HG02938 (cell line): Measurements from ENCODE around the gene ATP1A3.

Source experiments
- ATAC-seq: cut with Tn5 transposase; IDR thresholded peaks from one replicate; pipeline ENCODE4 v1.9.1; 2021; ENCODE audit warnings: mild to moderate bottlenecking, moderate library complexity; ENCODE audit not compliant: unreplicated experiment

ATP1A3 gene

DNA sequence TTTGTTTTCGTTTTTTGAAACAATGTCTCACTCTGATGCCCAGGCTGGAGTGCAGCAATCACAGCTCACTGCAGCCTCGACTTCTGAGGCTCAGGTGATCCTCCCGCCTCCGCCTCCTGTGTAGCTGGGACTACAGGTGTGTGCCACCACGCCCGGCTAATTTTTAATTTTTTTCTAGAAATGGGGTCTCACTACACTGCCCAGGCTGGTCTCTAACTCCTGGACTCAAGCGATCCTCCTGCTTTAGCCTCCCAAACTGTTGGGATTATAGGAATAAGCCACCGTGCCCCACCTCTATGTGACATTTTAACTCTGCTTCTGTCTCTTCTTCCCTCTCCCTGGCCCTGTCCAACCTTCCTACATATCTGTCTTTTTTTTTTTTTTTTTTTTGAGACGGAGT, 5.1 kb downstream of the ATP1A3 start:
- no peak for ATAC-seq

DNA sequence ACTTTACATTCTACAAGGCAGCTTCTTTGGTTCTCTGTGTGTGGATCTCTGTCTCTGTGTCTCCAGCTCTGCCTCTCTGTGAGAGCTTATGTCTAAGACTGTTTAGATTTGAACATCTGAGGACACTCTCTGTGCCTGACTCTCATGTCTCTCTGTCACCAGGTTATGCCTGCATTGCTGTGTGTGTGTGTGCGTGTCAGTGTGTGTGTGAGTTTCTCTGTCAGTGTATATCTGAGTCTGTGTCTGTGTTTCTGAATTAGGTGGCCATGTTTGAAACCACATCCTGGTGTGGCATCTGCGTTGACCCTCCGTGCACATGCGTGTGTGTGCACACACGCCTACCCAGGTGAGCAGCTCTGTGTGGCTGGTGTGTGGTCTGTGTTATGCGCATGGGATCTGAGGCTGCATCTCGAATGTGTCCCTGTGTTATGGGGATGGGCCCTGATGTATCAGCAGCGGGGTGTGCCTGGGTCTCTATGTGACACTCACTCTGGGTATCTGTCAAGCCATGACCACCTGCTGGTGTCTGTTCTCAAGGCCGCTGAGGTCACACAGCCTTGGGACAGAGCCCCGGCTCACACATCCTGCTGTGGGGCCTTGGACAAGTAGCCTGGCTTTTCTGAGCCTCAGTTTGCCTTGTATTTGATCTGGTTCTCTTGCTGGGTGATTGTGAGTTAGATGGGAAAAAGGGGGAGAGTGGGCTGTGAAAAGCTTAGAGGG, 6.7 kb downstream of the ATP1A3 start:
- no peak for ATAC-seq

DNA sequence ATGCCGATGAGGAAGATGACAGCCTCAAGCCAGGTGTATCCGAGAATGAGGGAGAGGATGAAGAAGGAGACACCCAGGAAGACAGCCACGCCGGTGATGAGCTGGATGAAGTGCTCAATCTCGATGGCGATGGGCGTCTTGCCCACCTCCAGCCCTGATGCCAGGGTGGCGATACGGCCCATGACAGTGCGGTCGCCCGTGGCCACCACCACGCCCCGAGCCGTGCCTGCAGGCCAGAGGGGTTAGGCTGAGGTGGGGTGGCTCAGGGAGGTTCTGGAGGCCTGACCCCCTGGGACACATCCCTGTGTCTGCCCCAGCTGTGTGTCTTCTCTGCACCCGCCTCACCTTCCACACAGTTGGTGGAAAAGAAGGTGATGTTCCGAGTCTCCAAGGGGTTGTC, 9.1 kb downstream of the ATP1A3 start:
- ATAC-seq, result no peak

GRCh38 chr19:41981724-41982123, 12.3 kb downstream of the ATP1A3 start:
- ATAC-seq, result no peak

DNA sequence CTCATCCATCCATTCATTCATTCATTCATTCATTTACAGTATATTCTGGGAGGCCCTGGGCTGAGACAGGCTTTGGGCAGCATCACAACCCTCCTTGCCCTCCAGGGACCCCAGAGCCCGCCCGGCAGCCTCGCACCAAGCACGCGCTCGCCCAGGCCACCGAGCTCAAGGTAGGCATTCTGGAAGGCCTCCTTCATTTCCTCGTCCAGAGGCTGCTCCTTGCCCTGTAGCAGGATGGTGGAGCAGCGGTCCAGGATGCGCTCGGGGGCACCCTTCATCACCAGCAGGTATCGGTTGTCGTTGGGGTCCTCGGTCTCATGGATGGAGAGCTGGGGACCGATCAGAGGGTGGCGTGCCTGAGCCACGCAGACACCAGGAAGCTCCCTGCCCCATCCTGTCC, 15.6 kb downstream of the ATP1A3 start:
- no peak for ATAC-seq

DNA sequence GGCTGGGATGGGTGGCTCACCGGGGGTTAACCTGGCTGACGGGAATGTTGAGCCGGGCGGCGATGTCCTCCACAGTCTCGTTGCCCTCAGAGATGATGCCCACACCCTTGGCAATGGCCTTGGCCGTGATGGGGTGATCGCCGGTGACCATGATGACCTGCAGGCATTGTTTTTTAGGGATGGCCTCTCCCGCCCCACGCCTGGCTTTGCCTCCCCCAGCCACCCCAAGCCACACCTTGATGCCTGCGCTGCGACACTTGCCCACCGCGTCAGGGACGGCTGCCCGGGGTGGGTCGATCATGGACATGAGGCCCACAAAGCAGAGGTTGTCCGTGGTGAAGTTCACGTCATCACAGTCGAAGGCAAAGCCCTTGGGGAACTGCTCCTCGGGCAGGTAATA, 16.1 kb downstream of the ATP1A3 start:
- ATAC-seq, result no peak

GRCh38 chr19:41974652-41975051, 19.4 kb downstream of the ATP1A3 start:
- no peak for ATAC-seq

- ATAC-seq, result no peak
Observed at GRCh38 chr19:41971363-41971762, 22.7 kb downstream of the ATP1A3 start.

DNA sequence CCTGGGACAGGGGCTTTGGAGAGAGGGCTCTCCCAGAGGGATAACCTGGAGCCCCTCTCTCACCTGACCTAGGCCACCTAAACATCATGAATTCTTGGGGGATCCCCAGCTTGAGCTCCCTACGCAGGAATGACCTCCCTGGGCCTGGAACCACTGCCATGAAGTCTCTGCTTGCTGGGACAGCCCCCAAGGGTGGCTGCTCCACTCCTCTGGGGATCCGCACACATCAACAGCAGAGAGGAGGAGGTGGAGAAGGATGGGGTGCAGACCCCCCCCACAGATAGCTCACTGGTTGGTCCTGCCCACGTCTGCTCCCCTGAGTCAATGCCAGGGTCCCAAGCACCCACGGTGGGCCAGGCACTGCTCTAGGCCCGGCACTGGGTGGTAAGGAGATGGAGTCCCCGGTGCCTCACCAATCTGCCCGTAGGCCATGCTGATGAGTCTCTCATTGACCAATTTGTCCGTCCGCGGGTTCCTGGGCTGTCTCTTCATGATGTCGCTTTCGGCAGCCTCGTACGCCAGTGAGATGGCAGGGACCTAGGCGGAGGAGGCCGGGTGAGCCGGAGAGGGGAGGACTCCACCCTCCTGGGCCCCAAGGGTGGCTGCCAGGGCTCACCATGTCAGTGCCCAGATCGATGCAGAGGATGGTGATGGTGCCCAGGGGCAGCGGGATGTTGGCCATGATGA, 24.1 kb downstream of the ATP1A3 start:
- no peak for ATAC-seq

DNA sequence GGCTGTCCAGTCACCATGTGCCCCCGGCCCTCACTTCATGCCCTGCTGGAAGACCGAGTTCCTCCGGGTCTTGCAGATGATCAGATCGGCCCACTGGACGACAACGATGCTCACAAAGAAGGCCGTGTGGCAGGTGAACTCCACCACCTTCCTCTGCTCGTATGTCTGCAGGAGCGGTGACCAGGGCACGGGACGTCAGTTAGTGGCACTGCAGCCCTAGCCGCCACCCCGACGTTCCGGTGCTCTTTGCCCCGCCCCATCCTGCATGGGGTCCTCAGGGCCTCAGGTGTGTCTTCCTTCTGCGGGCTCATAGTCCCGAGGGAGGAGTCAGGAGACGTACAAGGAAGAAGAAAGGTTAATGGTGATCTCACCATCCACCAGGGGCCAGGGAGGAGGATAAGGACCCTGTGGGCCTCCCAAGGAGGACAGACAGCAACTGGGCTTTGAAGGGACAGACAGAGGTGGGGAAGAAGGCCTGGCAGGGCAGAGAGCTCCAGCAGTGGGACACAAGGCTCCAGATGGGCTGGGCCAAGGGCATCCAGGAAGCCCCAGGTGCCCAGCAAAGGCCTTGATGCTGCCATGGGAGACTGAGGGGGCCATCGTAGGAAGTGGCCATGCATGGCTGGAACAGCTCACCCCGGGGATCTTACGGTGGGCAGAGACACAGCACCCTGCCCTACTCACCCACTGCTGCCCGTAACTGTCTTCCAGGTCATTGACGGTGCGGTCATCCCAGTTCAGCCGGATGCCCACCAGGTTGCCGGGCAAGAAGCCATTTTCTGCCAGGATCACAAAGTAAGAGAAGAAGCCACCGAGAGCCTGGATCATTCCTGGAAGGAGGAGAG, 25.1 kb downstream of the ATP1A3 start:
- no peak for ATAC-seq

GRCh38 chr19:41967054-41967783, 26.8 kb downstream of the ATP1A3 start:
- no peak for ATAC-seq

DNA sequence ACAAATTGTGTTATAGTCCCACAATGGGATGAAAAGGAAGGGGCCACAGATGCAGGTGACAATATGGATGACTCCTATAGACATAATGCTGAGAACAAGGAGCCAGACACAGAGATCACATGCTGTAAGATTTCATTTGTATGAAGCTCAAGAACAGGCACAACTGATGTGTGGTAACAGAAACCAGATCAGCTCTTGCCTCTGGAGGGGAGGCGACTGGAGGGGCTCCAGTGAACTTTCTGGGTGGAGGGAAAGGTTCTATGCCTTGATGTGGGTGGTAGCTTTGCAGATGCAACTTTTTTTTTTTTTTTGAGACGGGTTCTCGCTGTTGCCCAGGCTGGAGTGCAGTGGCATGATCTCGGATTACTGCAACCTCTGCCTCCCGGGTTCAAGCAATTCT, 28.9 kb downstream of the ATP1A3 start:
- ATAC-seq, result no peak

DNA sequence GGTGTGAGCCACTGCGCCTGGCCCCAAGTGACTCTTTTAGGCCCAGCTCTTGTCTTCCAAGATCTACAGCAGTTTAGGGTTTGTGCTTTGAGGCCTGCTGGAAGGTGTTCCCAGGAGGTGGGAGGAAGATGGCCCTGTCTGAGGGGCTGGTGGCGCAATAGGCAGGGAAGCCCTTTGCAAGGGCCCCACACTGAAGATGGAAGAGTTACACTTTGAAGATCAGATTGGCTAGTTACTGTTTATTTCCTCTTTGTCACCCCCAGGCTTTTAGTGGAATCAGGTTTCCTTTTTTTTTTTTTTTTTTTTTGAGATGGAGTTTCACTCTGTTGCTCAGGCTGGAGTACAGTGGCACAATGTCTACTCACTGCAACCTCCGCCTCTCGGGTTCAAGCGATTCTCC, 33.1 kb downstream of the ATP1A3 start:
- no peak for ATAC-seq

GRCh38 chr19:41959056-41960053, 34.7 kb downstream of the ATP1A3 start, which contains the start of gene RABAC1:
Gene RABAC1 (minus strand): TSS chr19:41959321. CDS start chr19:41959292, 29 bp downstream.
- ATAC-seq, result peak; percentile 78

DNA sequence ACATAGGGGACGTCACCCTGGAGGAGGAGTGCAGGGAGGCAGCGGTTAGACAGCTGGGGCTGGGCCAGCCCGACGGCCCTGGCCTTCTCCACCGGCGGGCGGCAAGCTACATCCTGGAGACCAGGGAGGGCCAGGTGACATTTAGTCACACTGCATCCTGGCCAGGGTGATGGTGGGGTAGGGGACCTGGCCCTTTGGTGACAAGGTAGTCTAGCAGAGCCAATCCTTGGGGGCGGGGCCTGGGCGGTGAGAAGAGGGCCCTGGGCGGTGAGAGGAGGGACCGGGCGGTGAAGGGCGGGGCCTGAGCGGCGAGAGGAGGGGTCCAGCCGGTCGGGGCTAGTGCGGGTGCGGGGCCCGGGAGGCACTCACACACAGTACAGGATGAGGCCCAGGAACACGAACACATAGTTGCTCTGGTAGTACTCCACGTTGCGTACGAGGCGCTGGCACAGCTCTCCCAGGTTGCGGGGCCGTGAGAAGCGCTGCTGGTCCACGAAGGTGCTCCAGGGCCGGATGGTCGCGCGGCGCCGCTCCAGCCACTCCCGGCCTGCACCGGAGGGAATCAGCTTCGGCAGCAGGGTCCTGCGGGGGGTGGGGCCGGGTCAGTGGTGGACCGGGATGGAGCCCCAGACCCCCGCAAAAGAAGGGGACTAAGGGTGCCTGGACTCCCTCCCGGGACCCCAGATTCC, 35.5 kb downstream of the ATP1A3 start:
- ATAC-seq, result peak; percentile 51

DNA sequence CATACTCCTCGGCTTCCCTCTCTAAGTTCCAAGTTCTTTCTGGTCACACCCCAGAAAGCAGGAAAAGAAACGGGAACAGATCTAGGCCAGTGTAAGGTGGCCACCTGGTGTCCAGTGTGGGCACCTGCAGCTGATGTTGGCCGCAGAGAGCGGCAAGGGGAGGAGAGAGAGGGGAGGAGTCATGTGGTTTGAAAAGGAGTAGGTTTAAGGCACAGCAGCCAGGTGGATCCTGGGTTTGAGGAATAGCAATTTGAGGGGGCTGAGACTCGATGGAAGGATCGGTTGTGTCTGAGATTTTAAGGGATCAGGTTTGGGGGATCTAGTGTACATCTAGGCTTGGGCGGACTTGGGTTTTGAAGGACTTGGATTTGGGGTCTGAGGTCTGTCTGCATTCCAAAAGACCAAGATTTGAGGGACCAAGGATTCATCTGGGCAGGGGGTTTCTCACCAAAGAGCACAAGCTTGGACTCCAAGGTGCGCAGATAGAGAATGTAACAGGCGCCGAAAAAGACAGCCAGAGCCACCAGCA, 36.1 kb downstream of the ATP1A3 start:
- ATAC-seq, result no peak

DNA sequence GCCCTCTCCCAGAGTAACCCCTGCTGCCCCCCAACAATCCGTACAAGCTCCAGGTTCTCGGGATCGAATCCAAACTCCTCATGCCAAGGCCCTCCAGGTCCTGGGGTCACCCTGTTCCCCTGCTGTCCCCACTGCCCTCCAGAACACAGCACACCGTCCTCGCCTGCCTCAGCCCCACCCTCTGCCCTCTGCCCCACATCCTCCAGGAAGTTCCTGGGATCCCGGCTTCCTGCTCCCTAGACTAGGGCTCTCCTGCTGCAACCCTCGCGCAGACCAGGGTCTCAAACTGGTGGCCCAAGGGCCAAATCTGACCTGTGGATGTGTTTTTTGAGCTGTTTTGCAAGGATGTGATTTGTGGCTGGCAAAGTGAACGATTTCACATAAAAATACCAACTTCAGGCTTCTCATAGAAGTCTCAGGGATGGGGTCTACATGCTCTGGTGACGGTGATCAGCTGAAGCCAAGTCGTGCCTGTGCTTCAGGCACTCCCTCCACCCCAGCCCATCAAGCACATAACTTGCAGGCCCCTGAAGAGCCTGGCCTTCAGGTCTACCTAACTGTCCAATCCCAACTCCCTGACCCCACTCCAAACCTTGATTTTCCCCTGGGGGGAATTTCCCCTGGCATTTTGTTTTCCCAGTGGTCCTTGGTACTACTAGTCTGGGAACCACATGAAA, 36.7 kb downstream of the ATP1A3 start:
- no peak for ATAC-seq

- no peak for ATAC-seq
Observed at GRCh38 chr19:41956621-41957020, 37.4 kb downstream of the ATP1A3 start.
